ENCODE data around the gene SIPA1L2. TPM values are rescaled to one million over a fixed set of nuclear protein-coding genes. Genes with fewer than 3 reads are reported as not detected.

Gene SIPA1L2
- total RNA-seq, 1 experiment from 2014 or later, result 12.5 TPM

GRCh38 chr1:232600424-232601258 lies 29.3 kb downstream of the SIPA1L2 start:
- no peaks in the 10 kb centered on the region for H3K27me3 ChIP-seq (ENCODE audit: insufficient read depth, low read length)
- no peak overlapping the region for H2AFZ ChIP-seq (ENCODE audit: low read depth, low read length, poor library complexity, severe bottlenecking)
- DNase-seq (ENCODE audit: low read depth, low spot score) (no peak), ATAC-seq (no peak)
- no peak for TF ChIP-seq JUND (IDR thresholded peaks at IDR 0.05)
- TF ChIP-seq SP1 (IDR thresholded peaks at IDR 0.05; ENCODE audit: low read depth), result no peak
- no peak for TF ChIP-seq ZBTB33 (IDR thresholded peaks at IDR 0.05; ENCODE audit: extremely low read depth, insufficient replicate concordance, low read length)
- no peak for TF ChIP-seq YY1 (IDR thresholded peaks at IDR 0.05; ENCODE audit: extremely low read depth, insufficient replicate concordance, low read depth, low read length)
- TF ChIP-seq REST (IDR thresholded peaks at IDR 0.05; ENCODE audit: low read depth), result no peak
- no peak for TF ChIP-seq POLR2AphosphoS5 (IDR thresholded peaks at IDR 0.05; ENCODE audit: low read depth, low read length)
- no peak for TF ChIP-seq ZFX (IDR thresholded peaks at IDR 0.05)
- TF ChIP-seq CEBPB (IDR thresholded peaks at IDR 0.05; ENCODE audit: low read depth), result no peak
- TF ChIP-seq EGR1 (IDR thresholded peaks at IDR 0.05; ENCODE audit: low read depth), result no peak
- no peak for TF ChIP-seq ATF3 (IDR thresholded peaks at IDR 0.05)
- no peak for TF ChIP-seq CTCF (IDR thresholded peaks at IDR 0.05 in 2 of 3, conservative IDR thresholded peaks at IDR 0.05 in 1 of 3; ENCODE audit: borderline replicate concordance in 1 of 3, insufficient read depth in 1 of 3, low read depth in 2 of 3, low read length in 2 of 3)
- TF ChIP-seq RAD21 (IDR thresholded peaks at IDR 0.05; ENCODE audit: low read depth), result no peak
- no peak for TF ChIP-seq SIN3A (IDR thresholded peaks at IDR 0.05; ENCODE audit: low read depth)
- CTCF ChIA-PET, result interaction anchor here (1.2 to 1.7 kb wide), 2 partner anchors 11 to 14 kb away, joined by 3 to 4 read pairs; no protein-coding TSS in a partner anchor
- no peaks in the 10 kb centered on the region for H3K79me2 ChIP-seq (ENCODE audit: insufficient read depth, low read length)
- POLR2A ChIA-PET, result no interaction called here
- H3K27ac ChIP-seq (ENCODE audit: low read depth, low read length), result no peak overlapping the region
- H3K4me2 ChIP-seq (ENCODE audit: low read length), result no peak overlapping the region
- RAD21 ChIA-PET (ENCODE audit: low non-redundant PET in 1 of 2, low total read pairs in 2 of 2, uncharacterized antibody in 2 of 2, unreplicated experiment in 2 of 2), result no interaction called here
- H3K9ac ChIP-seq (ENCODE audit: low read length), result no peak overlapping the region
- no peaks in the 10 kb centered on the region for H3K9me2 ChIP-seq (ENCODE audit: insufficient read depth)
- H3K4me3 ChIP-seq (replicated peaks in 1 of 2; ENCODE audit: low read depth in 1 of 2, low read length in 2 of 2), result no peak overlapping the region
- H3K4me1 ChIP-seq (ENCODE audit: control insufficient read depth in 1 of 2, insufficient read depth in 2 of 2, low read length in 2 of 2), result peaks cover 0 to 4% of the 10 kb centered on the region in 2 experiments; a peak in 1 of 4 replicates
- no TSS peak for BruUV-seq (replicated peaks)
- H3K36me3 ChIP-seq (ENCODE audit: control insufficient read depth in 1 of 2, insufficient read depth in 2 of 2, low read length in 2 of 2), result no peaks in the 10 kb centered on the region
- intact Hi-C loops (cut with micrococcal nuclease), result no loop called here
- H4K20me1 ChIP-seq (ENCODE audit: insufficient read depth), result no peaks in the 10 kb centered on the region
- no peaks in the 10 kb centered on the region for H3K9me3 ChIP-seq (ENCODE audit: control insufficient read depth in 1 of 2, insufficient read depth in 1 of 2, low read depth in 1 of 2, low read length in 2 of 2)

Data from HCT116 (cell line).